HCT116 (cell line): ENCODE data around the gene PTN. TPM values are rescaled to one million over a fixed set of nuclear protein-coding genes. Genes with fewer than 3 reads are reported as not detected.

ENCODE experiments used
- ATAC-seq: fragments of 200-7000 bp; cut with Tn5 transposase; 2 replicates; pipeline ENCODE4 v1.9.1; 2020; ENCODE audit warnings: mild to moderate bottlenecking, moderate library complexity
- BruUV-seq: library from RNA; stranded (reverse); fragments of 400-500 nt; replicated peaks from 2 replicates; lab custom pipeline; 2021; lab: Mats Ljungman, UMichigan
- CTCF ChIA-PET: fragments of 300-600 bp; sonication (Branson Sonifier 250); formaldehyde crosslinking; loops from one replicate; lab custom pipeline; 2021; ENCODE audit warnings: antibody characterized with exemption; lab: Charles Lee
- POLR2A ChIA-PET: fragments of 300-600, 350-600 bp; sonication (Branson Sonifier 250); formaldehyde crosslinking; loops from one replicate; lab custom pipeline; 2021; ENCODE audit warnings: antibody characterized with exemption; lab: Charles Lee
- RAD21 ChIA-PET, 2 experiments: fragments of 300-600 bp; sonication (Branson Sonifier 250); formaldehyde crosslinking; loops; one replicate each; lab custom pipeline; 2023; ENCODE audit warnings: low total read pairs in 2 of 2; ENCODE audit not compliant: uncharacterized antibody in 2 of 2, unreplicated experiment in 2 of 2, low non-redundant PET in 1 of 2; lab: Charles Lee
- DNase-seq: peaks from one replicate; pipeline ENCODE4 v3.0.0-alpha.2; 2010; ENCODE audit warnings: low read depth, low spot score
- H2AFZ ChIP-seq: fragments of 200-600 bp; shearing (Covaris generic), sonication (generic); 2 replicates; pipeline ENCODE4 v1.6.1; 2017; ENCODE audit warnings: low read depth, mixed run types, mixed read lengths, antibody characterized with exemption, low read length; ENCODE audit not compliant: poor library complexity, severe bottlenecking
- H3K27ac ChIP-seq: 2 replicates; pipeline ENCODE4 v1.5.1; 2012; ENCODE audit warnings: low read depth, low read length
- H3K27me3 ChIP-seq: fragments of 200-600 bp; sonication (generic); 2 replicates; pipeline ENCODE4 v1.6.1; 2016; ENCODE audit warnings: mixed run types, low read length, mixed read lengths; ENCODE audit not compliant: insufficient read depth
- H3K36me3 ChIP-seq, 2 experiments: fragments of 200-500 bp in 1 of 2; fragments of 200-600 bp in 1 of 2; sonication (Bioruptor generic) in 1 of 2; sonication (generic) in 1 of 2; 2 replicates each; pipeline versions ENCODE4 v1.5.1 to v1.6.1; 2014 to 2016; ENCODE audit warnings: low read length in 2 of 2, inconsistent platforms in 1 of 2, mixed read lengths in 1 of 2, mixed run types in 1 of 2; ENCODE audit not compliant: insufficient read depth in 2 of 2, control insufficient read depth in 1 of 2
- H3K4me1 ChIP-seq, 2 experiments: fragments of 200-600 bp in 1 of 2; sonication (generic) in 1 of 2; 2 replicates each; pipeline versions ENCODE4 v1.5.1 to v1.6.1; 2012 to 2017; ENCODE audit warnings: low read length in 2 of 2, inconsistent platforms in 1 of 2, mild to moderate bottlenecking in 1 of 2, mixed read lengths in 1 of 2, mixed run types in 1 of 2, moderate library complexity in 1 of 2; ENCODE audit not compliant: insufficient read depth in 2 of 2, control insufficient read depth in 1 of 2
- H3K4me2 ChIP-seq: fragments of 200-600 bp; sonication (generic); 2 replicates; pipeline ENCODE4 v1.6.1; 2017; ENCODE audit warnings: mixed run types, low read length, mixed read lengths
- H3K4me3 ChIP-seq, 2 experiments: fragments of 200-600 bp in 1 of 2; sonication (generic) in 1 of 2; replicated peaks in 1 of 2; 2 replicates each; pipeline ENCODE4 v1.5.1; 2011 to 2016; ENCODE audit warnings: low read length in 2 of 2, control low read depth in 1 of 2, low read depth in 1 of 2, mild to moderate bottlenecking in 1 of 2, mixed read lengths in 1 of 2, mixed run types in 1 of 2
- H3K79me2 ChIP-seq: fragments of 200-600 bp; sonication (generic); 2 replicates; pipeline ENCODE4 v1.6.1; 2017; ENCODE audit warnings: mild to moderate bottlenecking, mixed run types, low read length, moderate library complexity, mixed read lengths; ENCODE audit not compliant: insufficient read depth
- H3K9ac ChIP-seq: fragments of 200-600 bp; sonication (generic); 2 replicates; pipeline ENCODE4 v1.6.1; 2016; ENCODE audit warnings: low read length, mixed read lengths
- H3K9me2 ChIP-seq: fragments of 200-600 bp; sonication (generic), shearing (Covaris generic); 2 replicates; pipeline ENCODE4 v1.6.1; 2017; ENCODE audit warnings: mixed run types, mild to moderate bottlenecking, moderate library complexity; ENCODE audit not compliant: insufficient read depth
- H3K9me3 ChIP-seq, 2 experiments: fragments of 200-500 bp in 1 of 2; fragments of 200-600 bp in 1 of 2; sonication (Bioruptor generic) in 1 of 2; sonication (generic) in 1 of 2; 2 replicates each; pipeline ENCODE4 v1.6.1; 2014 to 2017; ENCODE audit warnings: low read length in 2 of 2, mixed read lengths in 2 of 2, inconsistent platforms in 1 of 2, low read depth in 1 of 2, mild to moderate bottlenecking in 1 of 2, mixed run types in 1 of 2, moderate library complexity in 1 of 2; ENCODE audit not compliant: control insufficient read depth in 1 of 2, insufficient read depth in 1 of 2
- H4K20me1 ChIP-seq: fragments of 200-600 bp; sonication (generic), shearing (Covaris generic); 2 replicates; pipeline ENCODE4 v1.6.1; 2017; ENCODE audit warnings: mixed run types, mild to moderate bottlenecking, moderate library complexity; ENCODE audit not compliant: insufficient read depth
- ATF3 ChIP-seq: IDR thresholded peaks from 2 replicates; pipeline ENCODE4 v1.6.1; 2012
- CBX3 ChIP-seq: IDR thresholded peaks from 2 replicates; pipeline ENCODE4 v1.6.1; 2012; ENCODE audit warnings: low read depth
- CEBPB ChIP-seq: IDR thresholded peaks from 2 replicates; pipeline ENCODE4 v1.6.1; 2012; ENCODE audit warnings: low read depth
- CTCF ChIP-seq, 3 experiments: fragments of 200-600 bp in 1 of 3; sonication (generic) in 1 of 3; IDR thresholded peaks in 2 of 3; conservative IDR thresholded peaks in 1 of 3; 2 replicates each; pipeline ENCODE4 v1.5.1; 2012 to 2017; ENCODE audit warnings: low read depth in 2 of 3, low read length in 2 of 3, antibody characterized with exemption in 1 of 3, borderline replicate concordance in 1 of 3, control low read depth in 1 of 3, mild to moderate bottlenecking in 1 of 3, mixed read lengths in 1 of 3, mixed run types in 1 of 3, moderate library complexity in 1 of 3; ENCODE audit not compliant: insufficient read depth in 1 of 3
- ELF1 ChIP-seq: IDR thresholded peaks from 2 replicates; pipeline ENCODE4 v1.6.1; 2012; ENCODE audit warnings: low read depth, borderline replicate concordance
- EZH2phosphoT487 ChIP-seq: fragments of 200-600 bp; IDR thresholded peaks from 2 replicates; pipeline ENCODE4 v1.6.1; 2018; ENCODE audit warnings: antibody characterized with exemption, borderline replicate concordance
- FOSL1 ChIP-seq: IDR thresholded peaks from 2 replicates; pipeline ENCODE4 v1.6.1; 2012; ENCODE audit warnings: low read depth
- JUND ChIP-seq: IDR thresholded peaks from 2 replicates; pipeline ENCODE4 v1.6.1; 2012
- MAX ChIP-seq: IDR thresholded peaks from 2 replicates; pipeline ENCODE4 v1.6.1; 2012
- POLR2AphosphoS5 ChIP-seq: IDR thresholded peaks from 2 replicates; pipeline ENCODE4 v1.6.1; 2011; ENCODE audit warnings: mild to moderate bottlenecking, low read depth, low read length, moderate library complexity
- RAD21 ChIP-seq: IDR thresholded peaks from 2 replicates; pipeline ENCODE4 v1.6.1; 2012; ENCODE audit warnings: low read depth, mild to moderate bottlenecking
- SIN3A ChIP-seq: IDR thresholded peaks from 2 replicates; pipeline ENCODE4 v1.6.1; 2012; ENCODE audit warnings: low read depth
- SP1 ChIP-seq: IDR thresholded peaks from 2 replicates; pipeline ENCODE4 v1.6.1; 2012; ENCODE audit warnings: low read depth
- TCF7L2 ChIP-seq: IDR thresholded peaks from 2 replicates; pipeline ENCODE4 v1.7.0; 2011; ENCODE audit warnings: borderline replicate concordance, inconsistent platforms; ENCODE audit not compliant: insufficient read depth, insufficient read length; ENCODE audit errors: extremely low read depth
- ZBTB33 ChIP-seq: IDR thresholded peaks from 2 replicates; pipeline ENCODE4 v1.6.1; 2011; ENCODE audit warnings: mild to moderate bottlenecking, low read length, moderate library complexity; ENCODE audit not compliant: insufficient replicate concordance; ENCODE audit errors: extremely low read depth
- ZFX ChIP-seq: fragments of 450-650 bp; IDR thresholded peaks from 2 replicates; pipeline ENCODE4 v1.6.1; 2017
- ZNF274 ChIP-seq: fragments of 200-500 bp; sonication (Bioruptor generic); IDR thresholded peaks from 2 replicates; pipeline ENCODE4 v1.6.1; 2014; ENCODE audit warnings: mild to moderate bottlenecking, low read depth, low read length, inconsistent platforms
- intact Hi-C: fragments of 100-400 bp; cut with micrococcal nuclease; formaldehyde crosslinking; loops from 2 replicates; pipeline ENCODE4 v1.10.0; 2022
- total RNA-seq: library from RNA; stranded (reverse); gene quantifications from one replicate; pipeline ENCODE4 v1.2.1, GENCODE V29; 2021; ENCODE audit not compliant: unreplicated experiment

The PTN gene
- total RNA-seq, 1 experiment from 2014 or later: not detected

GRCh38 chr7:137283153-137283552, 60.4 kb downstream of the PTN start:
- DNase-seq: no peak
- RAD21 ChIA-PET: no interaction called here
- BruUV-seq: no TSS peak

GRCh38 chr7:137282043-137282442, 61.5 kb downstream of the PTN start:
- H3K27me3 ChIP-seq: no peaks in the 10 kb centered on the region
- CTCF ChIA-PET: no interaction called here
- POLR2A ChIA-PET: no interaction called here
- no peak overlapping the region for H3K4me2 ChIP-seq
- no peaks in the 10 kb centered on the region for H3K9me2 ChIP-seq
- RAD21 ChIA-PET: no interaction called here
- H3K4me3 ChIP-seq: no peak overlapping the region
- H4K20me1 ChIP-seq: no peaks in the 10 kb centered on the region
- no TSS peak for BruUV-seq
- intact Hi-C loops: no loop called here
- no peaks in the 10 kb centered on the region for H3K4me1 ChIP-seq
- DNase-seq (no peak), ATAC-seq (no peak)
- H3K36me3 ChIP-seq: no peaks in the 10 kb centered on the region
- peaks cover 0 to 7% of the 10 kb centered on the region in 2 experiments; a peak in 2 of 4 replicates for H3K9me3 ChIP-seq
- H3K27ac ChIP-seq: no peak overlapping the region
- H3K79me2 ChIP-seq: no peaks in the 10 kb centered on the region
- no peak overlapping the region for H3K9ac ChIP-seq
- H2AFZ ChIP-seq: no peak overlapping the region
- TF ChIP-seq ATF3 (no peak), ZNF274 (no peak), MAX (no peak), RAD21 (no peak), TCF7L2 (no peak), SP1 (no peak), CBX3 (no peak), CTCF (IDR thresholded peaks at IDR 0.05 in 2 of 3, conservative IDR thresholded peaks at IDR 0.05 in 1 of 3; ENCODE audit: borderline replicate concordance in 1 of 3, insufficient read depth in 1 of 3, low read depth in 2 of 3, low read length in 2 of 3) (no peak), ZFX (no peak), SIN3A (no peak), ZBTB33 (no peak), POLR2AphosphoS5 (no peak), ELF1 (no peak), CEBPB (no peak), JUND (no peak)

More at GRCh38 chr7:137283153-137283552, 60.4 kb downstream of the PTN start:
- TF ChIP-seq CEBPB (no peak), FOSL1 (no peak), SIN3A (no peak), ZNF274 (no peak), SP1 (no peak), EZH2phosphoT487 (no peak), POLR2AphosphoS5 (no peak), CBX3 (no peak), ZFX (no peak), ELF1 (no peak)
- no peak for ATAC-seq
- Histone ChIP-seq H3K27me3 (no peaks in the 10 kb centered on the region), H2AFZ (no peak overlapping the region), H3K4me1 (no peaks in the 10 kb centered on the region), H3K9me3 (peaks cover 0 to 7% of the 10 kb centered on the region in 2 experiments; a peak in 2 of 4 replicates), H3K9me2 (no peaks in the 10 kb centered on the region), H3K9ac (no peak overlapping the region), H3K4me2 (no peak overlapping the region), H3K36me3 (no peaks in the 10 kb centered on the region), H3K79me2 (no peaks in the 10 kb centered on the region), H4K20me1 (no peaks in the 10 kb centered on the region), H3K27ac (no peak overlapping the region), H3K4me3 (no peak overlapping the region)
- ChIA-PET CTCF (no interaction called here), POLR2A (no interaction called here)
- intact Hi-C loops: no loop called here
